ENCODE measurements around the gene CCDC194.
A peak's percentile ranks its signal among the peaks of the same experiment; 100 is the strongest.

CCDC194 gene, protein sequence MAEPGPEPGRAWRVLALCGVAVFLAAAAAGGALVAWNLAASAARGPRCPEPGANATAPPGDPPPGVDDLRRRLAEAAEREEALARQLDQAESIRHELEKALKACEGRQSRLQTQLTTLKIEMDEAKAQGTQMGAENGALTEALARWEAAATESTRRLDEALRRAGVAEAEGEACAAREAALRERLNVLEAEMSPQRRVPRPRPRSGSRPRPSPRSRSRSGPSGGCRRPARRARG

DNA sequence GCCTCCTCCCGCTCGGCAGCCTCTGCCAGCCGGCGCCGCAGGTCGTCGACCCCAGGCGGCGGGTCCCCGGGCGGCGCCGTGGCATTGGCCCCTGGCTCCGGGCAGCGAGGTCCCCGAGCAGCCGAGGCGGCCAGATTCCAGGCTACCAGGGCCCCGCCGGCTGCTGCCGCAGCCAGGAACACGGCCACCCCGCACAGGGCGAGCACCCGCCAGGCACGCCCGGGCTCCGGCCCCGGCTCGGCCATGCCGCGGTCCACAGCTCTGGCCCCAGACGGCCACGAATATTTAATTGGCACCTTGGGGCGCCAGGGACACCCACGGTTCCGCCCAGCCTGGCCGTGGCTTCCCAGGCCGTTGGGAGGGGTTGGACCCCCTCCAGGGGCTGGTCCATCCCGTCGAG, at the start of gene CCDC194:
Gene CCDC194, minus strand, starts transcription at position 283 of the 400 bp plus-strand sequence. Its CDS starts 38 bp downstream, at position 245.
- no peak for DNase-seq (ENCODE audit: low spot score)

DNA sequence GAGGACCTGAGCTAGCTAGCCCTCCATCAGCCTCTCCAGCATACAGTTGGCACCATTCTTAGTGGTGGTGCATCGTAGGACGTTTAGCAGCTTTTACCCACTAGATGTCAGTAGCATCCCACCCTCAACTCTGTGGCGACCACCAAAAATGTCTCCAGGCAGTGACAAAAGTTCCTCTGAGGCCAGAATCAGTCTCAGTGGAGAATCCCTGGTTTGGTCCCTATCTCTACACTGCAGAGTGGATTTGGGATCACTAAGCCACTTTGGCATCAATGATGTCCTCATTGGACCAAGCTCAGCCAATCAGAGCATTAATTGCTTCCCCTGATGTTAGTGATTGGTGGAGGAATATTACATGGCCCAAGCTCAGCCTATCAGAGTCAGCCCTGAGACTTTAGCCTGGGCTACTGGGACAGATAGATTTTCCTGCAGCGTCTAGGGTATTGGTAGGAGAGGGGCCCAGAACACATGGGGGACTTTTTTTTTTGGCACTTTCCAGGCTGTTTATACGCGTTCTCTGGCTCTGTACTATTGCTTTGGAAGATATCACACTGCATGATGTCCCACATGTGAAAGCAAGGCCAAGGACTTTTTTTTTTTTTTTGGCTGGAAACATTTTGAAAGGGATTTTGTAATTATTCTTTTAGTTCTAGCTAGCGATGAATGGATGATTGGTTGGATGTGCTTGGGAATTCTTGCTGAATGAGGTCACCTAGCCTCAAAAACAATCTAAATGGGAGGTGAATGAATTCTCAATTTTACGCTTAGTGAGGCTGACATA, 47.4 kb upstream of the CCDC194 start:
- no peak for DNase-seq (ENCODE audit: low spot score)

DNA sequence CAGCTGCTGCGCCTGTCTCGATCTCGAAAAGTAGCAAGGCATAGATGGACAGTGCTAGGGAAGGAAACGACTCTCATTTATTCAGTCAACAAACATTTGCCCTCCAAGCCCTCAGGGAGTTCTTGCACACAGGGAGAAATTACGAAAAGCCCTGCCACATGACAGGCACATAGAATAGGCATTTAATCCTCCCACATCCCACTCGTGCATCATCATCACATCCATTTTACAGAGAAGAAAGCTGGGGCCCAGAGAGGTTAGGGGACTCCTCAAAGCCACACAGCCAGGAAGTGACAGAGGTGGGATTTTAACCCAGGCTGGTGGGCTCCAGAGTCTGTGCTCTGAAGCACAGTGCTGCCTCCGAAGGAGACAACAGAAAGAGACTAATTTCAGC, 42.9 kb upstream of the CCDC194 start:
- DNase-seq (ENCODE audit: low spot score): no peak

DNA sequence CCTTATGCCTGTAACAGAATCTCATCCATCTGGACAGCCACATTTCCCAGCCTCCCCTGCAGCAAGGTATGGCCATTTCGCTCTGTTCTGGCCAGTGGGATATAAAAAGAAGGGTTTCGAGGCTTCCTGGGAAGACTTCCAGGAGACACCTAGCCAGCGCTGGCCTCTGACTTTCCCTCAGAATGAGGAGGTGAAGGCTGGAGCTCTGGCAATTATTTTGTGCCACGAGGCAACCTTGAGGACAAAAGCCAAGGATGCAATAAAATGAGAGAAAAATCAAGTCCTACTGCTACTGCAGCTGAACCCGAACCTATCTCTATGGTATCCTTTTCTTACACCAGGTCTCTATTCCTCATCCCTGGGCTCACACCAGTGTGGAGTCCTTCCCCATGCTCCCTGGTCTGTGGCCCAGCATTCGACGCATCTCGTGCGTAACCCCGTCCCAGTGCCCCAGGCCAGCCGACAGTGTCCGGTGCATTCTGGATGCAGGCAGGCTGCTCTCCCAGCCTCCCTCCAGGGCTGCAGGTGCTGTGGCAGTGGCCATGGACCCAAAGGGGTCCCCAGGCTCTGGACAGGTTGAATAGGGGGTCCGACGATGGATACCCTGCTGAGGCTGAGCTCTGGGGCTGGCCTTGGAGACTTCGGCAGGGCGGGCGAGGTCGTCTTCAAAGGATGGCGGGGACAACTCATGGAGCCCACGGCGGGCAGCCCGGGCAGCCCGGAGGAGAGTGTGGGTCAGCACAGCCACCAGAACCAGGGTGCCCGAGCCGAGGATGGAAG, 42.3 kb upstream of the CCDC194 start:
- DNase-seq (ENCODE audit: low spot score): no peak

DNA sequence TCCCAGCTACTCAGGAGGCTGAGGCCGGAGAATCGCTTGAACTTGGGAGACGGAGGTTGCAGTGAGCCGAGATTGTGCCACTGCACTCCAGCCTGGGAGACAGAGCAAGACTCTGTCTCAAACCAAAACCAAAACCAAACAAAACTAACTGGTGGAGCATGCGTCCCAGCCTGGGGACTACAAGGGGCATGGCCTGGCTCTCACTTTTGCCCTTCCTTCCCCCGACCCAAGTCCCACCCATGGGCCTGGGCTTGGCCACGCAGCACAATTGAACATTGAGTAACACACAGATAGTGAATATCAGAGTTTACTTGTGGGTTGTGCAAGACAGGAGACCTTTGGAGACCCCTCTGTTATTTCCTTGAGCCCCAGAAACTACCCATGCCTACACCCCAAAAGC, 41.2 kb upstream of the CCDC194 start:
- DNase-seq (ENCODE audit: low spot score): no peak

DNA sequence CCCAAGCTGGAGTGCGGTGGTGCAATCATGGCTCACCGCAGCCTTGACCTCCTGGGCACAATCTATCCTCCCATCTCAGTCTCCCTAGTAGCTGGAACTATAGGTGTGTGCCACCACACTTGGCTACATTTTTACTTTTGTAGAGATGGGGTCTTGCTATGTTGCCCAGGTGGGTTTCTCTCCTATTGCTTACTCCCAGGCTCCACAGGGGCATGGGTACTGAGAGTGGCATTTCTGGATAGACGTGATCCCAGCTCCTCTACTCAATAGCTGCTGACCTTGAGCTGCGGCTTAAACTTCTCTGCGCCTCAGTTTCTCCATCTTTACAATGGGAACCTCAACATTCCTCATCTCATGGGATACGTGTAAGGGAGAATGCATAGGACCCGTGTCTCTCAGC, 37.4 kb upstream of the CCDC194 start:
- no peak for DNase-seq (ENCODE audit: low spot score)

DNA sequence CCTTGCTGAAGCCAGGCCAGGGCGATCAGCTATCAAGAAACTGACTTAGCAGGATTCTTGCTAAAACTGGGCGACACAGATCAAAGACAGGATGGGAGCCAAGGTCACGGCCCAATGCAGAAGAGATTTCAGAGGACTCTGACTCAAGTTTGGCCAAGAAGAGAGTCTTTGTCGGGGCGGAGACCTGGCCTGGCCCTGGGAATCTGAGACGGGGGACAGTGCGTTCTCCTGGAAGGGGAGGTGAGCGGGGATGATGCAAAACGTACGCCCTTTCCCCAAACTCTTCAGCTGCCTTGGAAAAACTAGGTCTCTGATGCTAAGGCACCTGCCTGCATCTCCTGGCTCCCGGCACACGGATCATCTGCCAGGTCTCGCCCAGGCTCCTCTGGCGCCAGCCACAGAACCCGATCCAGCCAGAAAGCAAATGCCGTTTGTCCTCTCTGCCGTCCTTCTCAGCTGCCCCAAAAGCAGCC, 35.7 kb upstream of the CCDC194 start:
- DNase-seq (ENCODE audit: low spot score): no peak

DNA sequence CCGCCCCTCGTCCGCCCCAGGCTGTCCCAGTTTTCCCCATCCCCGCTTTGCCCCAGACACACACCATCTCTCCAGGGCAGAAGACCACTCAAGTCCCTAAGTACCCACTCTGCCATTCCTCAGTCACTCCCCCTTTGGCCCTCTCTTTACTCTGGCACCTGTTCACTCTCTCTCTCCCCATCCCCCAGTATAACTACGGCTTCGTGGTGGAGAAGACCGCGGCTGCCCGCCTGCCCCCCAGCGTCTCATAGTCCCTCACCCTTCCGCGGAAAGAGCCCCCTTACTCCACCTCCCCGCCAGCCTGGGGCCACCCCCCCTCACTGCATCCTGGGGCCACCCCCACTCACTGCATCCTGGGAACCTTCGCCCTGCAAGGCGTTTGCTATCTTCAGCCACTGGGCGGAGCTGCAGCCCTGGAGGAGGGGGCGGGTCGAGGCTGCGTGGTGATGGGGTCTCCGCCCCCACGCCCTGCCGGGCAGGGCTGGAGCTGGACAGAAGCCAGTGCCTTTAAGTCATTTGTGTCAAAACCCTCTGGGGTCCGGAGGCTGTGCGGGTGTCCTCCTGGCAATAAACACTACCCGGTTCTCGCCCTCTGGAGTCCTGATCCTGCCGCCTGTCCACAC, 30.9 kb upstream of the CCDC194 start:
- no peak for DNase-seq (ENCODE audit: low spot score)

DNA sequence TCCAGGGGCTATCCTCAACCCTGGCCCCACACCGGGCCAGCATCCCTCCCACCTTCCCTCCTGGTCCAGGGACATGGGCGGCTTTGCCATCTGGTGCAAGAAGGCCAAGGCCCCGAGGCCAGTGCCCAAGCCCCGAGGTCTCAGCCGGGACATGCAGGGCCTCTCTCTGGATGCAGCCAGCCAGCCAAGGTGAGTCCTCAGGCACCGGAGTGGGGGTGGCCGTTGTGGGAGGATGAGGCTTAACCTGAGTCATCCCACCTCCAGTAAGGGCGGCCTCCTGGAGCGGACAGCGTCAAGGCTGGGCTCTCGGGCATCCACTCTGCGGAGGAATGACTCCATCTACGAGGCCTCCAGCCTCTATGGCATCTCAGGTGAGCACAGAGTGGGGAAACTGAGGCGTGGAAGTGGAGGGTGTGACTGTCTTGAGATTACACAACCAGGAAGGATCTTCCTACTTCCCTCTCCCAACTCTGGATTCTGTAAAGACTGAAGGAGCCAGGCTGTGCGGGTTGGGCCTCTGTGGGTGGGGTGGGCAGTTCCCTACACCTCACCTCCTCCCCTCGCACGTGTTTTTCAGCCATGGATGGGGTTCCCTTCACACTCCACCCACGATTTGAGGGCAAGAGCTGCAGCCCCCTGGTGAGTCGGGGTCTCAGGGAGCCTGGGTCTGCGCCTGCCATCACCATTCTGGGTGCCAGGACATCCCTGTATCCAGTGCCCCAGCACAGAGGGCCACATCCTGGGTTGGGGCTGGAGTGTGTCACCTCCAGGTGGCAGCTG, 29.6 kb upstream of the CCDC194 start:
- no peak for DNase-seq (ENCODE audit: low spot score)

DNA sequence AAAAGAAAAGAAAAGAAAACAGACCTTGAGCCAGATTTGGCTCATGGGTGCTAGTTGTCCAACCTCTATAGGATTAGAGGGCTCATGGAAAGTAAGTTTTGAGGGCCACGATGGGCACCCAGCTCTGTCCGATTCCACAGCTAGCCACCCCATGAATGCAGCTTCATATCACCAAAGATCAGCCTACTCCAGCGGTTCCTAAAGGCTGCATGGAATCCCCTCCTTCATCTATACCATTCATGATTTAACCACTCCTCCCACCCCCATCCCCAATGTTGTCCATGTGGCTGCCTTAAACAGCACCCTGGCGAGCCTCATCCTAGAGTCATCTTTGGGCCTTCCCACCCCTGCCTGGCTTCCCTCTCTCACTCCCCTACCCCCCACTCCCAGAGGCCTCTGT, 27.9 kb upstream of the CCDC194 start:
- no peak for DNase-seq (ENCODE audit: low spot score)

DNA sequence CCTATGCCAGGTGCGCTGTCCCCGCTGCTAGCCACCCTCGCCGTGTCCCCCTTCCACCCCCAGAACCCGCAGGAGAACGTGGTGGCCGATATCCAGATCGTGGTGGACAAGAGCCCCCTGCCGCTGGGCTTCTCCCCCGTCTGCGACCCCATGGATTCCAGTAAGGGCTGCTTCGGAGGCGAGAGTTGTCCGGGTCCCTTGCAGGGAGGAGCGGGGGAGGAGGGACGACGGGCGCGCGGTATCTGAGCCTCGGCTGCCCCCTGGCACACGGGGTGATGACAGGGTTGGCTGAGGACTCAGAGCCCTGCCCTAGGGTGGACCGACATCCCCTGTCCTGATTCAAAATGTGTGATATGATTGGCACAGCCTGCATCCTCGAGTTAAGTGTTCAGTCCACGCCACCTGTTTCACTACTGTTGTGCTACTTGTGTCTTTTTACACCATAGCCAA, 26.5 kb upstream of the CCDC194 start:
- peak; percentile 53 for DNase-seq (ENCODE audit: low spot score)

DNA sequence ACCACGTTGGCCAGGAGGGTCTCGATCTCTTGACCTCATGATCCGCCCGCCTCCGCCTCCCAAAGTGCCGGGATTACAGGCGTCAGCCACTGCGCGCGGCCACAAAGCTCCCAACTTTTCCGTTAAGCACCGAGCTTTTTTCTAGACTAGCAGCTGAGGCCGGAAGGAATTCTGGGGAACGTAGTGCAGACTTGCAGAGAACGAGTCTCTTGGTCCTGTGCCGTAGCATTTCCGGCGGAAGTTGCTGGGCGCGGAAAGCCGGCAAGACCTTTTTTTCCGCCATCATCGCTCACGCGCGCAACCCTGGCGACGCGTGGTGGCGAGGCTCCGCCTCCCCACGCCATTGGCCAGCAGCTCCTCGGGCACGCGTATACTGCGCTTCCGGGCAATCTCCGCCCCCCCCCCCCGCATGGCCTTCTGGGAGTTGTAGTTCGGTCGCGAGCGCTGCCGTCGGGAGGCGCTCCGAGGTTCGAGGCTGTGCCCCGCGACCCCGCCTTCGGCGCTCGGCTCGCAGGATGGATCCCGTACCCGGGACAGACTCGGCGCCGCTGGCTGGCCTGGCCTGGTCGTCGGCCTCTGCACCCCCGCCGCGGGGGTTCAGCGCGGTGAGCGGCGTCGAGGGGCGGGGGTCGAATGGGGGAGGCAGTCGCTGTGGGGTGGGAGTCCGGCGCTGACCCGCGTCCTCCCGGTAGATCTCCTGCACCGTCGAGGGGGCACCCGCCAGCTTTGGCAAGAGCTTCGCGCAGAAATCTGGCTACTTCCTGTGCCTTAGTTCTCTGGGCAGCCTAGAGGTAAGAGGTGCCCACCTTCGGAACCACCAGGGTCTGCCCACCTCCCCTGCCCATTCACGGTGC, 25.9 kb upstream of the CCDC194 start, which contains the start of gene MVB12A:
Gene MVB12A, plus strand, starts transcription at position 427 of the 854 bp plus-strand sequence. Its CDS starts 89 bp downstream, at position 516.
- peak; percentile 99 for DNase-seq (ENCODE audit: low spot score)

DNA sequence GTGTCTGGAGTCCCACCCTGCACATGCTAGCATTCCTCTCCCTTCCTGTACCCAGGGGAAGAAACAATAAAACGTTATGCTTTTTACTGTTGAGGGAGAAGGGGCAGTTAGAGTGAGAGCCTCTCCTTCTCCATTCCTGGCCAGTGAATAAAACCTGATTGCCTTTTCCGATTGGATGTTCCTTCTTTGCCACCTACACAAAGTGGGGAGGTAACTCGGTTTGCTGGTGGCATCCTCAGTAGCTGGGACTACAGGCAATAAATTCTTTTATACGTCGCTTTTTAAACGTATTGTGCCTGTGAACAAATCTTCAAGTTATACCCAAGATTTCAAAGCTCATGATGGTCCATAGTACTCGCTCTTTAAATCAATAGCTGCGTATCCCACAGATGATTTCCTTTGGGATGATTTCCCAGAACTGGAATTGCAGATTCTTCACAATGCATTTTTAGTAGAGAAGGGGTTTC, 25.2 kb upstream of the CCDC194 start:
- no peak for DNase-seq (ENCODE audit: low spot score)

DNA sequence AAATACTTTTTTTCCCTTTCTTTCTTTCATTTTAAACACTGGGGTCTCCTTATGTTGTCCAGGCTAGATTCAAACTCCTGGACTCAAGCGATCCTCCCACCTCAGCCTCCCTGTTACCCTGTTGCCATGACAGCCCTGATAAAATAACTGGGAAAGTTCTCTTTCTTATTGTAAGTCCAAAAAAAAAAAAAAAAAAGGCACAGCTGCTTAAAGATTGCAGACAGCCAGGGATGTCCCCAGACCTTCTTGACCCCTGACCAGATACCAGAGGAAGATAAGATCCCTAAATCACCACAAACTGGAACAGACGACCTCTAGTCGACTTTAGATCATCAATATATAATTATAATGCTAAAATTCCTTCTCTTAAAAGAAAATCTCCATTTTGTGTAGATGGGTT, 24.7 kb upstream of the CCDC194 start:
- DNase-seq (ENCODE audit: low spot score): no peak

DNA sequence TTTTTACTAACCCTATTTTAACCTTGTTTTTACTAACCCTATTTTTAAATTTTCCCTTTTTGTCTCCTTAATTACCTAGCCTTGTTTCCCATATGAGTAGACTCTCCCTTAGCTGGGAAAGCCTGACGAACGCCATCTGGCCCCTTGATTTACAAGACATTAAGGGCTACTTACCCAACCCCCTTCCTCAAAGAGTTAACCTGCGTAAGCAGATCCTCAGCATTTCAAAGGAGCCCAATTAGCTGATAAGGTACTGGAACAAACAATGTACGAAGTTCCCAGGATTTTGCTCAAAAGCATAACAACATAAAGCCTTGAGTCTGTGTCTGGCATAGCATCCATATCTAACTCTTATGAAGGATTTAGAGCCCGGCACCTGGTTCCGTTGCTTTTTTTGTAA, 21.1 kb upstream of the CCDC194 start:
- no peak for DNase-seq (ENCODE audit: low spot score)

DNA sequence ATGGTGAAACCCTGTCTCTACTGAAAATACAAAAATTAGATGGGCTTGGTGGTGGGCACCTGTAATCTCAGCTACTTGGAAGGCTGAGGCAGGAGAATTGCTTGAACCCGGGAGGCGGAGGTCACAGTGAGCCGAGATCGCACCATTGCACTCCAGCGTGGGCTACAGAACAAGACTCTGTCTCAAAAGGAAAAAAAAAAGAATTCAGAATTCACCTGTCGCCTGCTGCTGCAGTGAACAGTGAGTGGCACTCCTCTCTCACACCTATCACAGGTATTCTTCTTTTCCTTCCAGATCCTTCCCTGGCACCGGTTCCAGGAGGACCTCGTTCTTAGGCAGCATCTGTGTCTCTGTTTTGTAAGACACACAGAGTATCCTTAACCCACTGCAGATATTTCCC, 20.1 kb upstream of the CCDC194 start:
- no peak for DNase-seq (ENCODE audit: low spot score)

DNA sequence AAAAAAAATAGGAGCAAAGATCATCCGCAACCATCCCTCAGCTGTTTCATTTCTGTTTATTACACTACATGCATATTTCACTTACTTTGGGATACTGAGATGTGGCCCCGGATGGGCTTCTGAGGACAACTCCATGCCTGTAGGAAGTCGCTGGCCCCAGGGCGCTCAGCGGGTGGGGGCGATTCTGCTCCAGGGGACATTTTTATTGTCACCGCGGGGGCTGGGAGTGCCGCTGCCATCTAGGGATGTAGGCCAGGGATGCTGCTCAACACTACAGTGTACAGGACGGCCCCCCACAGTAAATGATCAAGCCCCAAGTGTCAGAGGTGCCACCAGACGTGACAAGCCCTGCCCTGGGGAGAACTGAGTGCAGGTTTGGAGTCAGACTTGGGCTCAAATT, 17.8 kb upstream of the CCDC194 start:
- no peak for DNase-seq (ENCODE audit: low spot score)

DNA sequence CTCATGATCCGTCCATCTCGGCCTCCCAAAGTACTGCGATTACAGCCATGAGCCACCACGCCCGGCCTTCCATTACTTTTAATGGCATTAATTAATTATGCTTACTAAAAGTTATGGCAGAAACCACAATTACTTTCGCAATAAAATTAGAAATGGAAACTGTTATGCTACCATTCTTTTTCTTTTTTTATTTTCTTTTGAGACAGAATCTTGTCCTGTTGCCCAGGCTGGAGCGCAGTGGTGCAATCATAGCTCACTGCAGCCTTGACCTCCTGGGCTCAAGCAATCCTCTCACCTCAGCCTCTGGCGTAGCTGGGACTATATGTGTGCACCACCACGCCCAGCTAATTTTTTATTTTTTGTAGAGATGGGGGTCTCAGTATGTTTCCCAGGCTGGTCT, 16.0 kb upstream of the CCDC194 start:
- no peak for DNase-seq (ENCODE audit: low spot score)

DNA sequence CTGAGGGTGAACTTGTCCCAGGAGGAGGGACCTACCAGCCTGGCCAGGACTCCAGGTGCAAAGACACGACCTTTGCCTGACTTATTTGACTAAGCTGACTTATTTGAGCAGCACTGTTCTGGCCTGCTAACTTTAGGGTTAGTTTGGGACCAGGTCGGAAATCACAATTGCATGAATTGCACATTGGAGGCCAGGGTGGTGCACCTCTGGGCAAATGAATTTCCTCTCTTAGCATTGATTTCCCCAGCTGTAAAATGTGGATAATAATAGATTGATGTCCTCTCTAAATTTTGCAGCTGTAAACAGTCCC, 12.8 kb upstream of the CCDC194 start:
- DNase-seq (ENCODE audit: low spot score): no peak
